ENCODE measurements around the gene ATRAID. TPM values are rescaled to one million over a fixed set of nuclear protein-coding genes. Genes with fewer than 3 reads are reported as not detected.
"Not testable (repeated sequence)": the region's sequence is repeated elsewhere in the genome, so short reads cannot be mapped to it uniquely, and the experiment has no call there.

ATRAID gene
- total RNA-seq, 2 experiments from 2014 or later, result 84.0 to 92.7 TPM

GRCh38 chr2:27179344-27180000 is 32.4 kb upstream of the ATRAID start:
- POLR2A ChIA-PET, result no interaction called here
- Mint-ChIP-seq H3K27me3 (peaks cover 26% of the 10 kb centered on the region), H3K4me1 (ENCODE audit: low read depth) (no peaks in the 10 kb centered on the region), H3K36me3 (no peaks in the 10 kb centered on the region), H3K27ac (no peak overlapping the region), H3K4me3 (no peak overlapping the region), H3K9me3 (no peaks in the 10 kb centered on the region)
- intact Hi-C loops (cut with micrococcal nuclease), result no loop called here
- DNase-seq, result no peak
- CTCF ChIA-PET, result interaction anchor here (0.9 to 2.0 kb wide), 3 partner anchors 9 to 100 kb away, joined by 3 to 10 read pairs (median 5); no protein-coding TSS in a partner anchor

GRCh38 chr2:27182346-27182745 is 29.5 kb upstream of the ATRAID start:
- intact Hi-C loops (cut with micrococcal nuclease), result no loop called here
- H3K36me3 Mint-ChIP-seq, result no peaks in the 10 kb centered on the region
- DNase-seq, result no peak
- CTCF ChIA-PET, result interaction anchor here (1.1 kb wide), 1 partner anchor 121 kb away, joined by 3 read pairs; no protein-coding TSS in a partner anchor
- no peaks in the 10 kb centered on the region for H3K4me1 Mint-ChIP-seq (ENCODE audit: low read depth)
- no peaks in the 10 kb centered on the region for H3K9me3 Mint-ChIP-seq
- H3K27ac Mint-ChIP-seq, result no peak overlapping the region
- peaks cover 26% of the 10 kb centered on the region for H3K27me3 Mint-ChIP-seq
- no peak overlapping the region for H3K4me3 Mint-ChIP-seq
- POLR2A ChIA-PET, result no interaction called here

- Mint-ChIP-seq H3K27ac (no peak overlapping the region), H3K4me3 (no peak overlapping the region), H3K27me3 (peaks cover 23% of the 10 kb centered on the region), H3K4me1 (ENCODE audit: low read depth) (no peaks in the 10 kb centered on the region), H3K36me3 (no peaks in the 10 kb centered on the region), H3K9me3 (no peaks in the 10 kb centered on the region)
- ChIA-PET CTCF (interaction anchor here (0.6 to 2.1 kb wide), 3 partner anchors 14 to 1333 kb away, joined by 3 to 9 read pairs (median 4); no protein-coding TSS in a partner anchor), POLR2A (no interaction called here)
- intact Hi-C loops (cut with micrococcal nuclease), result no loop called here
- no peak for DNase-seq
These were observed 27.7 kb upstream of the ATRAID start for GRCh38 chr2:27184115-27184514.

GRCh38 chr2:27185331-27186026 is 26.4 kb upstream of the ATRAID start:
- no peak overlapping the region for H3K27ac Mint-ChIP-seq
- POLR2A ChIA-PET, result no interaction called here
- peaks cover 17% of the 10 kb centered on the region for H3K27me3 Mint-ChIP-seq
- DNase-seq, result no peak
- H3K36me3 Mint-ChIP-seq, result no peaks in the 10 kb centered on the region
- CTCF ChIA-PET, result no interaction called here
- H3K4me3 Mint-ChIP-seq, result no peak overlapping the region
- intact Hi-C loops (cut with micrococcal nuclease), result no loop called here
- no peaks in the 10 kb centered on the region for H3K9me3 Mint-ChIP-seq
- no peaks in the 10 kb centered on the region for H3K4me1 Mint-ChIP-seq (ENCODE audit: low read depth)

GRCh38 chr2:27186613-27187345 is 25.1 kb upstream of the ATRAID start:
- Mint-ChIP-seq H3K4me3 (no peak overlapping the region), H3K27me3 (peaks cover 6% of the 10 kb centered on the region), H3K36me3 (no peaks in the 10 kb centered on the region), H3K4me1 (ENCODE audit: low read depth) (no peaks in the 10 kb centered on the region), H3K27ac (no peak overlapping the region), H3K9me3 (no peaks in the 10 kb centered on the region)
- DNase-seq, result no peak
- CTCF ChIA-PET, result interaction anchor here (1.4 kb wide), 1 partner anchor 16 kb away, joined by 8 read pairs; no protein-coding TSS in a partner anchor
- POLR2A ChIA-PET, result interaction anchor here (0.5 to 0.6 kb wide), 2 partner anchors 60 to 387 kb away, joined by 3 read pairs; no protein-coding TSS in a partner anchor
- intact Hi-C loops (cut with micrococcal nuclease), result no loop called here

GRCh38 chr2:27189989-27190388 is 21.9 kb upstream of the ATRAID start:
- Mint-ChIP-seq H3K9me3 (no peaks in the 10 kb centered on the region), H3K36me3 (no peaks in the 10 kb centered on the region), H3K4me3 (no peak overlapping the region), H3K4me1 (ENCODE audit: low read depth) (no peaks in the 10 kb centered on the region), H3K27me3 (no peaks in the 10 kb centered on the region), H3K27ac (no peak overlapping the region)
- ChIA-PET POLR2A (no interaction called here), CTCF (interaction anchor here (3.0 kb wide), 1 partner anchor 19 kb away, joined by 14 read pairs; no protein-coding TSS in a partner anchor)
- no peak for DNase-seq
- intact Hi-C loops (cut with micrococcal nuclease), result no loop called here

GRCh38 chr2:27191070-27191829 is 20.6 kb upstream of the ATRAID start:
- H3K27ac Mint-ChIP-seq, result no peak overlapping the region
- H3K27me3 Mint-ChIP-seq, result no peaks in the 10 kb centered on the region
- DNase-seq, result peak; percentile 52
- POLR2A ChIA-PET, result no interaction called here
- no peaks in the 10 kb centered on the region for H3K4me1 Mint-ChIP-seq (ENCODE audit: low read depth)
- intact Hi-C loops (cut with micrococcal nuclease), result loop anchor here (1.0 kb wide), 2 partner anchors 93 to 230 kb away; no protein-coding TSS in a partner anchor
- CTCF ChIA-PET, result interaction anchor here (0.6 to 3.0 kb wide), 13 partner anchors 11 to 235 kb away, joined by 3 to 20 read pairs (median 5); no protein-coding TSS in a partner anchor
- no peak overlapping the region for H3K4me3 Mint-ChIP-seq
- no peaks in the 10 kb centered on the region for H3K9me3 Mint-ChIP-seq
- no peaks in the 10 kb centered on the region for H3K36me3 Mint-ChIP-seq

GRCh38 chr2:27194538-27195354 is 17.1 kb upstream of the ATRAID start:
- H3K9me3 Mint-ChIP-seq, result no peaks in the 10 kb centered on the region
- H3K4me1 Mint-ChIP-seq (ENCODE audit: low read depth), result no peaks in the 10 kb centered on the region
- peaks cover 1% of the 10 kb centered on the region for H3K36me3 Mint-ChIP-seq
- H3K4me3 Mint-ChIP-seq, result no peak overlapping the region
- CTCF ChIA-PET, result no interaction called here
- H3K27me3 Mint-ChIP-seq, result no peaks in the 10 kb centered on the region
- intact Hi-C loops (cut with micrococcal nuclease), result no loop called here
- H3K27ac Mint-ChIP-seq, result no peak overlapping the region
- DNase-seq, result no peak
- POLR2A ChIA-PET, result no interaction called here

GRCh38 chr2:27195799-27196198 is 16.0 kb upstream of the ATRAID start:
- H3K9me3 Mint-ChIP-seq; H3K27me3 Mint-ChIP-seq; H3K4me3 Mint-ChIP-seq; POLR2A ChIA-PET; H3K27ac Mint-ChIP-seq; H3K4me1 Mint-ChIP-seq (ENCODE audit: low read depth); H3K36me3 Mint-ChIP-seq; CTCF ChIA-PET; intact Hi-C loops (cut with micrococcal nuclease); DNase-seq: not testable (repeated sequence)

- H3K9me3 Mint-ChIP-seq; CTCF ChIA-PET; POLR2A ChIA-PET; H3K27me3 Mint-ChIP-seq; DNase-seq; H3K4me3 Mint-ChIP-seq; H3K27ac Mint-ChIP-seq; H3K4me1 Mint-ChIP-seq (ENCODE audit: low read depth); intact Hi-C loops (cut with micrococcal nuclease): not testable (repeated sequence)
- H3K36me3 Mint-ChIP-seq, result peaks cover 13% of the 10 kb centered on the region
These were observed 13.8 kb upstream of the ATRAID start for GRCh38 chr2:27198068-27198467.

- Mint-ChIP-seq H3K27ac (no peak overlapping the region), H3K27me3 (no peaks in the 10 kb centered on the region), H3K9me3 (no peaks in the 10 kb centered on the region), H3K4me3 (no peak overlapping the region), H3K4me1 (ENCODE audit: low read depth) (no peaks in the 10 kb centered on the region), H3K36me3 (peaks cover 16% of the 10 kb centered on the region)
- DNase-seq, result no peak
- ChIA-PET CTCF (no interaction called here), POLR2A (no interaction called here)
- intact Hi-C loops (cut with micrococcal nuclease), result no loop called here
These were observed 13.2 kb upstream of the ATRAID start for GRCh38 chr2:27198627-27199026.
